ENCODE results near the gene EHMT1.

Gene EHMT1

DNA sequence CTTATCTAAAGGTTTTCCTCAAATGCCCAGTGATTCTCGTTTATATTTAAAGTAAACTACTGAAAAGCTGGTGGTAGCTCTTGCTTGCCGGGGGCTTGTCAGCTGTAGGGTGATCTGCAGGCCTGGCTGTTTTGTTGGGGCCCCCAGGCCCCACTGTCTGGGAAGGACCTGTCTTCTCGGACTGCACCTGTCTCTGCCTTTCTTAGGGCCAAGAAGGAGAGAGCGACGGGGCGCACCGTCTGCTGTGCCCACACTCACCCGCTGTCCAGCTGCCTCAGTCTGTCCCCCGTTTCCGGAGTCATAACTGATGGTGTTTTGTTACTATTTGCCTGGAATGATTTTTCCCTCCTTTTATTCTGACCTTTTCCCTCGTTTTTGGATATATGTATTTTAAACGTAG is 164.7 kb downstream of the EHMT1 start:
- TF ChIP-seq, protein P1, sequence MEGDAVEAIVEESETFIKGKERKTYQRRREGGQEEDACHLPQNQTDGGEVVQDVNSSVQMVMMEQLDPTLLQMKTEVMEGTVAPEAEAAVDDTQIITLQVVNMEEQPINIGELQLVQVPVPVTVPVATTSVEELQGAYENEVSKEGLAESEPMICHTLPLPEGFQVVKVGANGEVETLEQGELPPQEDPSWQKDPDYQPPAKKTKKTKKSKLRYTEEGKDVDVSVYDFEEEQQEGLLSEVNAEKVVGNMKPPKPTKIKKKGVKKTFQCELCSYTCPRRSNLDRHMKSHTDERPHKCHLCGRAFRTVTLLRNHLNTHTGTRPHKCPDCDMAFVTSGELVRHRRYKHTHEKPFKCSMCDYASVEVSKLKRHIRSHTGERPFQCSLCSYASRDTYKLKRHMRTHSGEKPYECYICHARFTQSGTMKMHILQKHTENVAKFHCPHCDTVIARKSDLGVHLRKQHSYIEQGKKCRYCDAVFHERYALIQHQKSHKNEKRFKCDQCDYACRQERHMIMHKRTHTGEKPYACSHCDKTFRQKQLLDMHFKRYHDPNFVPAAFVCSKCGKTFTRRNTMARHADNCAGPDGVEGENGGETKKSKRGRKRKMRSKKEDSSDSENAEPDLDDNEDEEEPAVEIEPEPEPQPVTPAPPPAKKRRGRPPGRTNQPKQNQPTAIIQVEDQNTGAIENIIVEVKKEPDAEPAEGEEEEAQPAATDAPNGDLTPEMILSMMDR (conservative IDR thresholded peaks at IDR 0.05; ENCODE audit: low read length) = no peak
- no peak overlapping the region for H3K4me3 ChIP-seq (ENCODE audit: low read length)
- DNase-seq (ENCODE audit: low read depth) = no peak

DNA sequence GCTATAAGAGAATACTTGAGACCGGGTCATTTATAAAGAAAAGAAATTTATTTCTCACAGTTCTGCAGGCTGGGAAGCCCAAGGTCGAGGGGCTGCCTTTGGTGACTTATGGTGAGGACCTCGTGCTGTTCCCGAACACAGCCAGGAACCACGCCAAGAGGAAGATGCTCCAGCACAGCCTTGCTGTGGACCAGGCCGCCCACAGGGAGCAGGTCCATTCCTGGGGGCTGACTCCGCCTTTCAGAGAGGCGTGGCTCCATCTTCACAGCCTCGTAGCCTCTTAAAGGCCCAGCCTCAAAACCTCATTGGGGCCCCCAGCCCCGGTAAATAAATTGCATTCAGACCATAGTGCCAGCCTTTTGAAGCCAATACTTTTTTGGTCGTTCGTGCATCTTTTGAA is 165.2 kb downstream of the EHMT1 start:
- TF ChIP-seq, protein P1 (conservative IDR thresholded peaks at IDR 0.05; ENCODE audit: low read length) = no peak

DNA sequence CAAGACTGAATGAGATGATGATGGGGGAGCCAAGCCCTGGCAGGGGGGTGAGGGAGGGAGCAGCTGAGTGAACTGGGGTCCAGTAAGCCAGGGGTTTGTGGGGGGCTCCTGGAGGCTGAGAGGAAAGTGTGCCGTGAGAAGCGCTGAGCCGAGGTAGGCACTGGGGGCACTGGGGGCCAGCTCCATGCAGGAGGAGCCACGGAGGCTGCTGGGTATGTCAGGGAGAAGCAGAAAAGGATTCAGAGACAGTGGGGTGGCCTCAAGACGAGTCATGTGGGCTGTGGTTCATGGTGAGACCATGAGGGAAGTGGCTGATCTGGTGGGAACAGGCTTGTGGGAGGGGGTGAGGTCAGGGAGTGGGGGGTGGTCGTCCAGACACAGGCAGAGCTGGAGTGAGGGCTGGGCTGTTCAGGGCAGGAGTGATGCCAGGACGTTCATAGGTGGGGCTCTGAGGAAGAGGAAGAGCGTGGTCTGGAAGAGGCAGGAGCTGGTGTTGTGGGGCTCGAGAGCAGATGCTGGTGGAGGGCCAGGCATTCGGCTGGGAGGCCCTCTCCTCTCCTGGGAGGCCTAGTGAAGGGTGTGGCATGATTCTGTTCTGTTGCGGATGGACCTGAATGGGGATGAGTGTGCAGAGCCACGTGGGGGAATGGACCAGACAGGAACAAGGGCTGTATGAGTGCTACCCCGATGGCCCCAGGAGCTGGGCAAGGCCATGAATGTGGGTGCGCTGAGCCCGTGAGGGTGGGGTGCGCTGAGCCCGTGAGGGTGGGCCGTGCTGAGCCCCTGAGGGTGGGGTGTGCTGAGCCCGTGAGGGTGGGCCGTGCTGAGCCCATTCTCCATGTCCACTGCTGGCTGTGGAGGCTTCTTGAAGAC is 166.1 kb downstream of the EHMT1 start:
- TF ChIP-seq, protein P1 (conservative IDR thresholded peaks at IDR 0.05; ENCODE audit: low read length) = no peak
- no peak for DNase-seq (ENCODE audit: low read depth)

More for the DNA sequence above, 165.2 kb downstream of the EHMT1 start:
- DNase-seq (ENCODE audit: low read depth) = no peak
- H3K4me3 ChIP-seq (ENCODE audit: low read length) = no peak overlapping the region

DNA sequence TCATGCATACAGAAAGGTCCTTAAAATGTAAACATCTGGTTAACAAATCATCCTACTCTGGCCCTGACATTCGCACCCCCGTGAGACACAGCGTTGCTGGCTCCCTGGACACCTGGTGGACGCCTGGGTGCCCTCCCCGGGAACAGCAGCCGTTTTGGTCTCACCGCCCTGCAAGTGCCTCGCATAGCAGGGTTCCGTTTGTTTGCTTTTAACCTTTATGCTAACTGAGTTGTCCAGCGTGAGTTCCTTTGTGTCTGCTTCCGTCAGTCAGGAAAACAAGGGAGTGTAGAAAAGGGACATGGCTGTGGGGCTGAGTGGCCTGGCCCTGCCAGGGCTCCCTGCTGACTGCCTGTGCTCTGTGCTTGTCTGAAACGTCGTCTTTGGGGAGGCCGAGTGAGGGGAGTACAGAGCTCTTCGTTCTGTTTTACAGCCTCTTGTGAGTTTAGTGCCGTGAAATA is 166.9 kb downstream of the EHMT1 start:
- TF ChIP-seq, protein P1 (conservative IDR thresholded peaks at IDR 0.05; ENCODE audit: low read length) = no peak
- no peak for DNase-seq (ENCODE audit: low read depth)

More for the DNA sequence above, 166.1 kb downstream of the EHMT1 start:
- no peak overlapping the region for H3K4me3 ChIP-seq (ENCODE audit: low read length)

DNA sequence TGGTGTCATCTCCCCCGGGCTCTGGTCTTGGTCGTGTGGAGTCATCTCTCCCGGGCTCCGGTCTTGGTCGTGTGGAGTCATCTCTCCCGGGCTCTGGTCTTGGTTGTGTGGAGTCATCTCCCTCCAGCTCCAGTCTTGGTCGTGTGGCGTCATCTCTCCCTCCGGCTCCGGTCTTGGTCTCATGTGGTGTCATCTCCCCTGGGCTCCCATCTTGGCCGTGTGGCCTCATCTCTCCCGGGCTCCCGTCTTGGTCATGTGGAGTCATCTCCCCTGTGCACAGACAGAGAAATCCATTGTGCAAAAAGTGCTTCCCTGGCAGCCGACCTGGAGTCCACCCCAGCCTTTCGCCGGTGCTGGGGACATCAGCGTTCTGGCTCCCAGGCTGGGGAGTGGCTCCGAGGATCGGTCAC is 167.7 kb downstream of the EHMT1 start:
- H3K4me3 ChIP-seq (ENCODE audit: low read length) = no peak overlapping the region
- DNase-seq (ENCODE audit: low read depth) = peak; percentile 52
- TF ChIP-seq, protein P1 (conservative IDR thresholded peaks at IDR 0.05; ENCODE audit: low read length) = no peak

More for the DNA sequence above, 166.9 kb downstream of the EHMT1 start:
- no peak overlapping the region for H3K4me3 ChIP-seq (ENCODE audit: low read length)

DNA sequence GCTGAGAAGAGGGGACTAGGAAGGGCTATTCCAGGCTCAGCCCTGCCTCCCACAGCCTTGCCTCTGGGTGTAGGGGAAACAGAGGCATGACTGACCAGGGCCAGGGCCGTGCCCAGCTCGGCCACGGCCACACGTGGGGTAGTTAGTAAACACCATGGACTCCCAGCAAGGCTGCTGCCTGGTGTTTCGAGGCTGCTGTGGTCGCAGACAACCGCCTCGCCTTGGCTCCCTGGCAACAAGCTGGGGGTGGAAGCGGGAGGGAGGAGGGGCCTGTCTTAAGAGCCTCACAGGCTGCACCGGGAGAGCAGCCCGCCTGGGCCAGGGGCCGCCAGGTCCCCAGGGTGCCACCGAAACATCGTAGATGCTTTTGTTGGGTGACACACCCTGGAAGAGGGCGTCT is 168.6 kb downstream of the EHMT1 start:
- no peak for DNase-seq (ENCODE audit: low read depth)
- TF ChIP-seq, protein P1 (conservative IDR thresholded peaks at IDR 0.05; ENCODE audit: low read length) = no peak
- H3K4me3 ChIP-seq (ENCODE audit: low read length) = no peak overlapping the region
